GM18907 (cell line): Measurements from ENCODE around the gene SLC22A8.
"Not testable (repeated sequence)": the region's sequence is repeated elsewhere in the genome, so short reads cannot be mapped to it uniquely, and the experiment has no call there.

Experiments
- ATAC-seq: cut with Tn5 transposase; IDR thresholded peaks from one replicate; pipeline ENCODE4 v1.9.1; 2021; ENCODE audit warnings: mild to moderate bottlenecking, moderate library complexity; ENCODE audit not compliant: unreplicated experiment

SLC22A8 gene

GRCh38 chr11:63015521-63016215, at the start of gene SLC22A8:
Gene SLC22A8, minus strand, starts transcription at chr11:63015841. Its CDS starts 883 bp downstream, at chr11:63014958.
- ATAC-seq, result no peak

GRCh38 chr11:63046203-63046602, 30.6 kb upstream of the SLC22A8 start:
- ATAC-seq, result not testable (repeated sequence)

- ATAC-seq, result no peak
Observed at GRCh38 chr11:63042596-63042995, 27.0 kb upstream of the SLC22A8 start.

- ATAC-seq, result no peak
Observed at GRCh38 chr11:63032457-63032856, 16.8 kb upstream of the SLC22A8 start.

- no peak for ATAC-seq
Observed at GRCh38 chr11:63023841-63024648, 8.4 kb upstream of the SLC22A8 start.

- ATAC-seq, result no peak
Observed at GRCh38 chr11:63023222-63023814, 7.7 kb upstream of the SLC22A8 start.

GRCh38 chr11:63022441-63022840, 6.8 kb upstream of the SLC22A8 start:
- no peak for ATAC-seq

GRCh38 chr11:63020671-63021291, 5.1 kb upstream of the SLC22A8 start:
- ATAC-seq, result no peak

GRCh38 chr11:63019506-63019905, 3.9 kb upstream of the SLC22A8 start:
- ATAC-seq, result no peak

- no peak for ATAC-seq
Observed at GRCh38 chr11:63017306-63017974, 1.8 kb upstream of the SLC22A8 start.

GRCh38 chr11:63014408-63015055, 1.1 kb downstream of the SLC22A8 start:
- no peak for ATAC-seq

GRCh38 chr11:63012839-63013238, 2.8 kb downstream of the SLC22A8 start:
- no peak for ATAC-seq

GRCh38 chr11:63012430-63012829, 3.2 kb downstream of the SLC22A8 start:
- ATAC-seq, result no peak

GRCh38 chr11:63010934-63011439, 4.7 kb downstream of the SLC22A8 start:
- no peak for ATAC-seq

GRCh38 chr11:63007920-63008319, 7.7 kb downstream of the SLC22A8 start:
- ATAC-seq, result no peak

GRCh38 chr11:63001456-63001855, 14.2 kb downstream of the SLC22A8 start:
- ATAC-seq, result no peak

GRCh38 chr11:62999649-63000048, 16.0 kb downstream of the SLC22A8 start:
- no peak for ATAC-seq

- no peak for ATAC-seq
Observed at GRCh38 chr11:62999156-62999555, 16.5 kb downstream of the SLC22A8 start.

GRCh38 chr11:62996271-62996670, 19.4 kb downstream of the SLC22A8 start:
- no peak for ATAC-seq

- no peak for ATAC-seq
Observed at GRCh38 chr11:62994775-62995174, 20.9 kb downstream of the SLC22A8 start.
